HCT116 (cell line): Measurements from ENCODE around the gene SEZ6. TPM values are rescaled to one million over a fixed set of nuclear protein-coding genes. Genes with fewer than 3 reads are reported as not detected.

Experiments
- ATAC-seq: fragments of 200-7000 bp; cut with Tn5 transposase; 2 replicates; pipeline ENCODE4 v1.9.1; 2020; ENCODE audit warnings: mild to moderate bottlenecking, moderate library complexity
- BruUV-seq: library from RNA; stranded (reverse); fragments of 400-500 nt; replicated peaks from 2 replicates; lab custom pipeline; 2021; lab: Mats Ljungman, UMichigan
- CTCF ChIA-PET: fragments of 300-600 bp; sonication (Branson Sonifier 250); formaldehyde crosslinking; loops from one replicate; lab custom pipeline; 2021; ENCODE audit warnings: antibody characterized with exemption; lab: Charles Lee
- POLR2A ChIA-PET: fragments of 300-600, 350-600 bp; sonication (Branson Sonifier 250); formaldehyde crosslinking; loops from one replicate; lab custom pipeline; 2021; ENCODE audit warnings: antibody characterized with exemption; lab: Charles Lee
- RAD21 ChIA-PET, 2 experiments: fragments of 300-600 bp; sonication (Branson Sonifier 250); formaldehyde crosslinking; loops; one replicate each; lab custom pipeline; 2023; ENCODE audit warnings: low total read pairs in 2 of 2; ENCODE audit not compliant: uncharacterized antibody in 2 of 2, unreplicated experiment in 2 of 2, low non-redundant PET in 1 of 2; lab: Charles Lee
- DNase-seq: peaks from one replicate; pipeline ENCODE4 v3.0.0-alpha.2; 2010; ENCODE audit warnings: low read depth, low spot score
- H2AFZ ChIP-seq: fragments of 200-600 bp; shearing (Covaris generic), sonication (generic); 2 replicates; pipeline ENCODE4 v1.6.1; 2017; ENCODE audit warnings: low read depth, mixed run types, mixed read lengths, antibody characterized with exemption, low read length; ENCODE audit not compliant: poor library complexity, severe bottlenecking
- H3K27ac ChIP-seq: 2 replicates; pipeline ENCODE4 v1.5.1; 2012; ENCODE audit warnings: low read depth, low read length
- H3K27me3 ChIP-seq: fragments of 200-600 bp; sonication (generic); 2 replicates; pipeline ENCODE4 v1.6.1; 2016; ENCODE audit warnings: mixed run types, low read length, mixed read lengths; ENCODE audit not compliant: insufficient read depth
- H3K36me3 ChIP-seq, 2 experiments: fragments of 200-500 bp in 1 of 2; fragments of 200-600 bp in 1 of 2; sonication (Bioruptor generic) in 1 of 2; sonication (generic) in 1 of 2; 2 replicates each; pipeline versions ENCODE4 v1.5.1 to v1.6.1; 2014 to 2016; ENCODE audit warnings: low read length in 2 of 2, inconsistent platforms in 1 of 2, mixed read lengths in 1 of 2, mixed run types in 1 of 2; ENCODE audit not compliant: insufficient read depth in 2 of 2, control insufficient read depth in 1 of 2
- H3K4me1 ChIP-seq, 2 experiments: fragments of 200-600 bp in 1 of 2; sonication (generic) in 1 of 2; 2 replicates each; pipeline versions ENCODE4 v1.5.1 to v1.6.1; 2012 to 2017; ENCODE audit warnings: low read length in 2 of 2, inconsistent platforms in 1 of 2, mild to moderate bottlenecking in 1 of 2, mixed read lengths in 1 of 2, mixed run types in 1 of 2, moderate library complexity in 1 of 2; ENCODE audit not compliant: insufficient read depth in 2 of 2, control insufficient read depth in 1 of 2
- H3K4me2 ChIP-seq: fragments of 200-600 bp; sonication (generic); 2 replicates; pipeline ENCODE4 v1.6.1; 2017; ENCODE audit warnings: mixed run types, low read length, mixed read lengths
- H3K4me3 ChIP-seq, 2 experiments: fragments of 200-600 bp in 1 of 2; sonication (generic) in 1 of 2; replicated peaks in 1 of 2; 2 replicates each; pipeline ENCODE4 v1.5.1; 2011 to 2016; ENCODE audit warnings: low read length in 2 of 2, control low read depth in 1 of 2, low read depth in 1 of 2, mild to moderate bottlenecking in 1 of 2, mixed read lengths in 1 of 2, mixed run types in 1 of 2
- H3K79me2 ChIP-seq: fragments of 200-600 bp; sonication (generic); 2 replicates; pipeline ENCODE4 v1.6.1; 2017; ENCODE audit warnings: mild to moderate bottlenecking, mixed run types, low read length, moderate library complexity, mixed read lengths; ENCODE audit not compliant: insufficient read depth
- H3K9ac ChIP-seq: fragments of 200-600 bp; sonication (generic); 2 replicates; pipeline ENCODE4 v1.6.1; 2016; ENCODE audit warnings: low read length, mixed read lengths
- H3K9me2 ChIP-seq: fragments of 200-600 bp; sonication (generic), shearing (Covaris generic); 2 replicates; pipeline ENCODE4 v1.6.1; 2017; ENCODE audit warnings: mixed run types, mild to moderate bottlenecking, moderate library complexity; ENCODE audit not compliant: insufficient read depth
- H3K9me3 ChIP-seq, 2 experiments: fragments of 200-500 bp in 1 of 2; fragments of 200-600 bp in 1 of 2; sonication (Bioruptor generic) in 1 of 2; sonication (generic) in 1 of 2; 2 replicates each; pipeline ENCODE4 v1.6.1; 2014 to 2017; ENCODE audit warnings: low read length in 2 of 2, mixed read lengths in 2 of 2, inconsistent platforms in 1 of 2, low read depth in 1 of 2, mild to moderate bottlenecking in 1 of 2, mixed run types in 1 of 2, moderate library complexity in 1 of 2; ENCODE audit not compliant: control insufficient read depth in 1 of 2, insufficient read depth in 1 of 2
- H4K20me1 ChIP-seq: fragments of 200-600 bp; sonication (generic), shearing (Covaris generic); 2 replicates; pipeline ENCODE4 v1.6.1; 2017; ENCODE audit warnings: mixed run types, mild to moderate bottlenecking, moderate library complexity; ENCODE audit not compliant: insufficient read depth
- ATF3 ChIP-seq: IDR thresholded peaks from 2 replicates; pipeline ENCODE4 v1.6.1; 2012
- CEBPB ChIP-seq: IDR thresholded peaks from 2 replicates; pipeline ENCODE4 v1.6.1; 2012; ENCODE audit warnings: low read depth
- CTCF ChIP-seq, 3 experiments: fragments of 200-600 bp in 1 of 3; sonication (generic) in 1 of 3; IDR thresholded peaks in 2 of 3; conservative IDR thresholded peaks in 1 of 3; 2 replicates each; pipeline ENCODE4 v1.5.1; 2012 to 2017; ENCODE audit warnings: low read depth in 2 of 3, low read length in 2 of 3, antibody characterized with exemption in 1 of 3, borderline replicate concordance in 1 of 3, control low read depth in 1 of 3, mild to moderate bottlenecking in 1 of 3, mixed read lengths in 1 of 3, mixed run types in 1 of 3, moderate library complexity in 1 of 3; ENCODE audit not compliant: insufficient read depth in 1 of 3
- EGR1 ChIP-seq: IDR thresholded peaks from 2 replicates; pipeline ENCODE4 v1.6.1; 2012; ENCODE audit warnings: low read depth
- EZH2 ChIP-seq: fragments of 200-600 bp; sonication (generic); IDR thresholded peaks from 2 replicates; pipeline ENCODE4 v1.6.1; 2017; ENCODE audit warnings: antibody characterized with exemption, mixed run types
- JUND ChIP-seq: IDR thresholded peaks from 2 replicates; pipeline ENCODE4 v1.6.1; 2012
- MAX ChIP-seq: IDR thresholded peaks from 2 replicates; pipeline ENCODE4 v1.6.1; 2012
- POLR2A ChIP-seq: IDR thresholded peaks from 2 replicates; pipeline ENCODE4 v1.7.0; 2011; ENCODE audit warnings: borderline replicate concordance; ENCODE audit not compliant: insufficient read depth, insufficient read length; ENCODE audit errors: extremely low read depth
- POLR2AphosphoS5 ChIP-seq: IDR thresholded peaks from 2 replicates; pipeline ENCODE4 v1.6.1; 2011; ENCODE audit warnings: mild to moderate bottlenecking, low read depth, low read length, moderate library complexity
- RAD21 ChIP-seq: IDR thresholded peaks from 2 replicates; pipeline ENCODE4 v1.6.1; 2012; ENCODE audit warnings: low read depth, mild to moderate bottlenecking
- SP1 ChIP-seq: IDR thresholded peaks from 2 replicates; pipeline ENCODE4 v1.6.1; 2012; ENCODE audit warnings: low read depth
- YY1 ChIP-seq: IDR thresholded peaks from 2 replicates; pipeline ENCODE4 v1.6.1; 2011; ENCODE audit warnings: low read length, low read depth, moderate library complexity, mild to moderate bottlenecking; ENCODE audit not compliant: insufficient replicate concordance; ENCODE audit errors: extremely low read depth
- ZBTB33 ChIP-seq: IDR thresholded peaks from 2 replicates; pipeline ENCODE4 v1.6.1; 2011; ENCODE audit warnings: mild to moderate bottlenecking, low read length, moderate library complexity; ENCODE audit not compliant: insufficient replicate concordance; ENCODE audit errors: extremely low read depth
- intact Hi-C: fragments of 100-400 bp; cut with micrococcal nuclease; formaldehyde crosslinking; loops from 2 replicates; pipeline ENCODE4 v1.10.0; 2022
- total RNA-seq: library from RNA; stranded (reverse); gene quantifications from one replicate; pipeline ENCODE4 v1.2.1, GENCODE V29; 2021; ENCODE audit not compliant: unreplicated experiment

The SEZ6 gene
- total RNA-seq, 1 experiment from 2014 or later: 0.22 TPM

- no peak overlapping the region for H3K27ac ChIP-seq
- no TSS peak for BruUV-seq
- TF ChIP-seq CTCF (IDR thresholded peaks at IDR 0.05 in 2 of 3, conservative IDR thresholded peaks at IDR 0.05 in 1 of 3; ENCODE audit: borderline replicate concordance in 1 of 3, insufficient read depth in 1 of 3, low read depth in 2 of 3, low read length in 2 of 3) (no peak), CEBPB (no peak), ATF3 (no peak), SP1 (no peak), EGR1 (no peak), POLR2AphosphoS5 (no peak), RAD21 (no peak), JUND (no peak), YY1 (no peak)
- TF ChIP-seq, all 23 proteins: peak for 0
- Histone ChIP-seq H3K4me2 (no peak overlapping the region), H3K27me3 (peaks cover 4% of the 10 kb centered on the region; the same call in 1 of the 2 replicates), H2AFZ (no peak overlapping the region), H3K4me1 (peaks cover 3 to 4% of the 10 kb centered on the region in 2 experiments; a peak in 1 of 4 replicates), H4K20me1 (no peaks in the 10 kb centered on the region), H3K9ac (no peak overlapping the region), H3K79me2 (no peaks in the 10 kb centered on the region), H3K9me2 (no peaks in the 10 kb centered on the region), H3K36me3 (no peaks in the 10 kb centered on the region), H3K4me3 (no peak overlapping the region), H3K9me3 (no peaks in the 10 kb centered on the region)
- RAD21 ChIA-PET: no interaction called here
- no peak for DNase-seq
- POLR2A ChIA-PET: no interaction called here
- no peak for ATAC-seq
- intact Hi-C loops: no loop called here
- CTCF ChIA-PET: interaction anchor here (1.2 kb wide), 1 partner anchor 125 kb away, joined by 3 read pairs; no protein-coding TSS in a partner anchor
These were observed 14.1 kb downstream of the SEZ6 start for GRCh38 chr17:28991779-28992178.

- no peak for TF ChIP-seq ATF3
- TF ChIP-seq POLR2AphosphoS5: no peak
- no peak for TF ChIP-seq POLR2A
- TF ChIP-seq EZH2: no peak
- TF ChIP-seq ZBTB33: no peak
- TF ChIP-seq MAX: no peak
- TF ChIP-seq SP1: no peak
- no peak for TF ChIP-seq CEBPB
These were observed 16.8 kb downstream of the SEZ6 start for GRCh38 chr17:28989028-28989427.

More at GRCh38 chr17:28989028-28989427, 16.8 kb downstream of the SEZ6 start:
- Histone ChIP-seq H3K4me2 (no peak overlapping the region), H3K27ac (no peak overlapping the region), H2AFZ (no peak overlapping the region), H3K9me3 (no peaks in the 10 kb centered on the region), H3K36me3 (no peaks in the 10 kb centered on the region), H4K20me1 (no peaks in the 10 kb centered on the region), H3K9ac (no peak overlapping the region), H3K27me3 (peaks cover 4% of the 10 kb centered on the region; the same call in 1 of the 2 replicates), H3K4me3 (no peak overlapping the region), H3K9me2 (no peaks in the 10 kb centered on the region), H3K79me2 (no peaks in the 10 kb centered on the region), H3K4me1 (no peaks in the 10 kb centered on the region)
- BruUV-seq: no TSS peak
- intact Hi-C loops: no loop called here
- ChIA-PET RAD21 (no interaction called here), CTCF (no interaction called here), POLR2A (no interaction called here)
- ATAC-seq (no peak), DNase-seq (no peak)
